ENCODE results near the gene LAS1L. TPM values are rescaled to one million over a fixed set of nuclear protein-coding genes. Genes with fewer than 3 reads are reported as not detected.
A peak's percentile ranks its signal among the peaks of the same experiment; 100 is the strongest.

LAS1L gene
- polyA plus RNA-seq, 1 of the 3 experiments (the other 2 are of a cell fraction): 39.0 TPM

- H3K36me3 ChIP-seq (replicated peaks in 1 of 2; ENCODE audit: control insufficient read depth in 1 of 2, insufficient read depth in 2 of 2, low read length in 1 of 2): peaks cover 6 to 9% of the 10 kb centered on the region in 2 experiments
- TF ChIP-seq CHD2 (IDR thresholded peaks at IDR 0.05; ENCODE audit: low read length, partially characterized antibody): no peak
- no peak for TF ChIP-seq TEAD4 (IDR thresholded peaks at IDR 0.05; ENCODE audit: borderline replicate concordance, insufficient read depth)
- no peak for TF ChIP-seq YY1 (IDR thresholded peaks at IDR 0.05; ENCODE audit: low read depth)
- no peak for TF ChIP-seq CTCF (IDR thresholded peaks at IDR 0.05)
- no peak overlapping the region for H2AFZ ChIP-seq (ENCODE audit: low read depth)
- peaks cover 0 to 9% of the 10 kb centered on the region in 2 experiments; a peak in 1 of 4 replicates for H3K4me1 ChIP-seq (ENCODE audit: control insufficient read depth in 1 of 2, insufficient read depth in 2 of 2, low read depth in 1 of 2, low read length in 1 of 2)
- no peak overlapping the region for H3K4me3 ChIP-seq (ENCODE audit: low read depth in 2 of 2, low read length in 1 of 2)
- no peak overlapping the region for H3K27ac ChIP-seq (ENCODE audit: low read depth in 2 of 2, low read length in 1 of 2)
- WGBS (ENCODE audit: low lambda C conversion rate): 51% methylated on average over 3 of the region's 3 CpGs
- H3K9me2 ChIP-seq: no peaks in the 10 kb centered on the region
- CTCF ChIA-PET: no interaction called here
- peaks cover 4% of the 10 kb centered on the region; the same call in 1 of the 2 replicates for H4K20me1 ChIP-seq (ENCODE audit: insufficient read depth)
- no peak for DNase-seq
- no peaks in the 10 kb centered on the region for H3K9me3 ChIP-seq
- H3K79me2 ChIP-seq (ENCODE audit: insufficient read depth): peaks cover 33% of the 10 kb centered on the region
- no peaks in the 10 kb centered on the region for H3K27me3 ChIP-seq (ENCODE audit: insufficient read depth)
- POLR2A ChIA-PET: no interaction called here
- H3F3A ChIP-seq (replicated peaks; ENCODE audit: insufficient read depth): no peaks in the 10 kb centered on the region
- H3K9ac ChIP-seq: no peak overlapping the region
- no peak overlapping the region for H3K4me2 ChIP-seq
Observed at GRCh38 chrX:65532016-65532415, 2.6 kb downstream of the LAS1L start.

DNA sequence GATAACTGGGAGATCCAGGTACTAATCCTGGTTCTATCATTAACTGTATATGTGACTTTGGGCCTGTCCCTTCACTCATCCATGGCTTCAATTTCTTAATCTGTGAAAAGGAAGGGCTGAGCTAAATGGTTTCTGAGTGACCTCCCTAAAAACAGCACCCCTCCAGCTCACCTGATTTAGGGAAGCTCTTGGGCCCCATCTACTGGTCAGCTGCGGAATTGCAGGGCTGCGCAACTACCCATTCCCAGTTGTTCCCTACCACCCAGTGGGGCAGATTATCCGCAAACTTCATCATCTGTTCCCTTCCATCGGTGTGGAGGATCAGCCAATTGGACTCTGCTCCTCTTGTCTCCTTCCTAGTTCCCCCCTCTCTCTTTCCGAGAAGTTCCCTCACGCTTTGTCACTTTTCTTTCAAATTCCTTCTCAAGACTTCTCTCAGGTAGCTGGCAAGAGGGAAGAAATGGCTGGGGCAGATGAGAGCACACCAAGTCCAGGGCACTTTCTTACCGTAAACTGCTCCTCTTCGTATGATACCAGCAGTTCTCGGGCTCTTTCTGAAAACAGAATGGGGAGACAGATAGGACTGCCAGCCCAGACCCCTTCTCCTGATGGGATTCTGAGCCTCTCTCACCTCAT is 5.8 kb downstream of the LAS1L start:
- no peak overlapping the region for H3K9ac ChIP-seq
- peaks cover 0 to 8% of the 10 kb centered on the region in 2 experiments; a peak in 1 of 4 replicates for H3K4me1 ChIP-seq (ENCODE audit: control insufficient read depth in 1 of 2, insufficient read depth in 2 of 2, low read depth in 1 of 2, low read length in 1 of 2)
- CTCF ChIA-PET: interaction anchor here (0.6 to 3.1 kb wide), 19 partner anchors 8 to 1987 kb away, joined by 3 to 21 read pairs (median 4); no protein-coding TSS in a partner anchor
- H3K4me2 ChIP-seq: no peak overlapping the region
- TF ChIP-seq SMC3 (IDR thresholded peaks at IDR 0.05; ENCODE audit: low read depth, low read length) (peak; percentile 39), CTCF (IDR thresholded peaks at IDR 0.05) (peak; percentile 98), PBX3 (IDR thresholded peaks at IDR 0.05) (no peak), RAD21 (IDR thresholded peaks at IDR 0.05; ENCODE audit: low read length) (peak; percentile 69), MEF2A (IDR thresholded peaks at IDR 0.05; ENCODE audit: borderline replicate concordance, low read depth) (no peak)
- TF ChIP-seq, protein P1, sequence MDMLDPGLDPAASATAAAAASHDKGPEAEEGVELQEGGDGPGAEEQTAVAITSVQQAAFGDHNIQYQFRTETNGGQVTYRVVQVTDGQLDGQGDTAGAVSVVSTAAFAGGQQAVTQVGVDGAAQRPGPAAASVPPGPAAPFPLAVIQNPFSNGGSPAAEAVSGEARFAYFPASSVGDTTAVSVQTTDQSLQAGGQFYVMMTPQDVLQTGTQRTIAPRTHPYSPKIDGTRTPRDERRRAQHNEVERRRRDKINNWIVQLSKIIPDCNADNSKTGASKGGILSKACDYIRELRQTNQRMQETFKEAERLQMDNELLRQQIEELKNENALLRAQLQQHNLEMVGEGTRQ (IDR thresholded peaks at IDR 0.05; ENCODE audit: borderline replicate concordance, low read depth, low read length): no peak
- 15% methylated on average over 9 of the region's 9 CpGs for WGBS (ENCODE audit: low lambda C conversion rate)
- H3K9me2 ChIP-seq: no peaks in the 10 kb centered on the region
- H3K36me3 ChIP-seq (replicated peaks in 1 of 2; ENCODE audit: control insufficient read depth in 1 of 2, insufficient read depth in 2 of 2, low read length in 1 of 2): peaks cover 6 to 17% of the 10 kb centered on the region in 2 experiments
- DNase-seq: peak; percentile 74
- no peak overlapping the region for H3K4me3 ChIP-seq (ENCODE audit: low read depth in 2 of 2, low read length in 1 of 2)
- peaks cover 4% of the 10 kb centered on the region; the same call in 1 of the 2 replicates for H4K20me1 ChIP-seq (ENCODE audit: insufficient read depth)
- POLR2A ChIA-PET: no interaction called here
- H3K9me3 ChIP-seq: no peaks in the 10 kb centered on the region
- H3K27ac ChIP-seq (ENCODE audit: low read depth in 2 of 2, low read length in 1 of 2): no peak overlapping the region
- no peak overlapping the region for H2AFZ ChIP-seq (ENCODE audit: low read depth)
- H3F3A ChIP-seq (replicated peaks; ENCODE audit: insufficient read depth): no peaks in the 10 kb centered on the region
- H3K27me3 ChIP-seq (ENCODE audit: insufficient read depth): no peaks in the 10 kb centered on the region
- H3K79me2 ChIP-seq (ENCODE audit: insufficient read depth): peaks cover 25% of the 10 kb centered on the region
